ENCODE data around the gene TMEM14A. TPM values are rescaled to one million over a fixed set of nuclear protein-coding genes. Genes with fewer than 3 reads are reported as not detected.

TMEM14A gene
- total and polyA plus RNA-seq, 2 of the 8 experiments (the other 6 are each of a cell fraction or from before 2014, with no cell fraction given) = 11.1 to 11.2 TPM

- TF ChIP-seq CHD7 (IDR thresholded peaks at IDR 0.05; ENCODE audit: insufficient replicate concordance, low read length) (no peak), SAP30 (IDR thresholded peaks at IDR 0.05; ENCODE audit: insufficient read depth, insufficient replicate concordance, low read length) (no peak), TCF12 (IDR thresholded peaks at IDR 0.05; ENCODE audit: low read depth, low read length) (no peak), ATF2 (IDR thresholded peaks at IDR 0.05; ENCODE audit: low read length) (no peak), CEBPB (IDR thresholded peaks at IDR 0.05; ENCODE audit: low read depth, low read length) (no peak), NRF1 (IDR thresholded peaks at IDR 0.05; ENCODE audit: low read depth, low read length) (no peak), HDAC6 (IDR thresholded peaks at IDR 0.05; ENCODE audit: low read depth, low read length) (no peak), HDAC2 (IDR thresholded peaks at IDR 0.05; ENCODE audit: borderline replicate concordance in 1 of 2, low read depth in 2 of 2, low read length in 2 of 2) (no peak), PHF8 (conservative IDR thresholded peaks at IDR 0.05; ENCODE audit: low read depth, low read length) (no peak)
Measured at GRCh38 chr6:52728394-52728793, 57.5 kb downstream of the TMEM14A start (continued).
